ENCODE measurements around the gene FAT1.

DNA sequence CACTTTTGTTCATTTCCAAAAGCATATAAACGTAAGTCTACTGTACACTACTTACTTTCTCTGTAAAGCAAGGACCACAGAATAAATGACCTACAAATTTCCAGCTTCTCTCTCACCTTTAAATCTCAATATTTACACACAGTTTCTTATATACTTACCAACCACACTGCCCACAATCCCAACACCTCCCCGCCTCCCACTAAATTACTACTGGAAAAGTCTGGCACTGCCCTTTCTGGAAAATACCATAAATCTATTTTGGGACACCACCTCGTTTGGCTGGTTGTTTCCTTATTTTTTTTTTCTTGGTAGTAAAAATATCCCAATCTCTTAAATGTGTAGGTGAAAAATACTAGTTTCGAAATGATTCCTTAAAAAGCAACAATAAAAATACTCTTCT lies 19.6 kb downstream of the FAT1 start:
- TF ChIP-seq ZSCAN29 (IDR thresholded peaks at IDR 0.05): no peak
- no peak for TF ChIP-seq ILF3 (IDR thresholded peaks at IDR 0.05; ENCODE audit: borderline replicate concordance)
- no peak for TF ChIP-seq MAFF (IDR thresholded peaks at IDR 0.05; ENCODE audit: low read length)
